GM18873 (cell line): Measurements from ENCODE around the gene SERPINB4.
A peak's percentile ranks its signal among the peaks of the same experiment; 100 is the strongest.

ENCODE experiments used
- ATAC-seq: cut with Tn5 transposase; IDR thresholded peaks from one replicate; pipeline ENCODE4 v1.9.1; 2021; ENCODE audit warnings: mild to moderate bottlenecking, moderate library complexity, moderate number of reproducible peaks; ENCODE audit not compliant: unreplicated experiment, low FRiP score

The SERPINB4 gene

GRCh38 chr18:63637703-63638102 lies 6.4 kb downstream of the SERPINB4 start:
- no peak for ATAC-seq

- ATAC-seq, result no peak
Measured at GRCh38 chr18:63627819-63628218, 16.2 kb downstream of the SERPINB4 start.

GRCh38 chr18:63626431-63626830 lies 17.6 kb downstream of the SERPINB4 start:
- ATAC-seq, result no peak

GRCh38 chr18:63624863-63625262 lies 19.2 kb downstream of the SERPINB4 start:
- no peak for ATAC-seq

DNA sequence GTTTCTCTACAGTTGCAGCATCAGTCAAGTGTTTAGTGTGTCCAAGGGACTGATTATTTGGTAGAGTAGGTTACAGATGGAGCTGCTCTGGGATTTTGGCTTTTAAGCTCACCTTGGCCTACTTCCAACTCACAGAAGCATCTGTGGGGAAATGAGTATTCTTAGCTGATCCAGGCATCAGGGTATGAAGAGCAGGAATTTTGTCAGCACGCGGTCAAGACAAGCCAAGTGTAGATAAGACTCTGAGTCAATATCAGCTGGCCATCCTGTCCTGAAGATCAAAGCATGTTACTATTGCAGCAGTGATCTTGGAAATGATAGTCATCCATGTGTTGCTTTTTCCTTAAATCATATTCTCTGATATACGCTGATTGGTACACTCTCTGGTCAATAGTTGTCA lies 24.4 kb downstream of the SERPINB4 start:
- ATAC-seq, result no peak

DNA sequence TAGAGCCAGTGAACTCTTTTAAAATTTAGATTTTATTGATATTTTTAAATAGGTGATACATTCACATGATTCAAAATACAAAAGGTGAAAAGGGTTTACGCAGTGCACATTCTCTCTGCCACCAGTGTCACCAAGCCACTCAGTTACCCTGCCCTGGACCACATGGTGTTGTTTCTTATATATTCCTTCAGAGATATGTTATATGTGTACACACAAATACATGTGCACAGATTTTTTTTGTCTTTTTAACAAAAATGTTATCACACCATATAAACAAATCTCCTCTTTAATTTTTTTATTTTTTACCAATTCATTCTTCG lies 26.2 kb downstream of the SERPINB4 start:
- no peak for ATAC-seq

- ATAC-seq, result no peak
Measured at GRCh38 chr18:63617049-63617914, 26.8 kb downstream of the SERPINB4 start.

- ATAC-seq, result no peak
Measured at GRCh38 chr18:63613420-63613819, 30.6 kb downstream of the SERPINB4 start.

GRCh38 chr18:63606526-63606925 lies 37.5 kb downstream of the SERPINB4 start:
- no peak for ATAC-seq

GRCh38 chr18:63604791-63605567 lies 39.1 kb downstream of the SERPINB4 start:
- no peak for ATAC-seq

GRCh38 chr18:63603772-63604171 lies 40.3 kb downstream of the SERPINB4 start:
- ATAC-seq, result peak; percentile 97

DNA sequence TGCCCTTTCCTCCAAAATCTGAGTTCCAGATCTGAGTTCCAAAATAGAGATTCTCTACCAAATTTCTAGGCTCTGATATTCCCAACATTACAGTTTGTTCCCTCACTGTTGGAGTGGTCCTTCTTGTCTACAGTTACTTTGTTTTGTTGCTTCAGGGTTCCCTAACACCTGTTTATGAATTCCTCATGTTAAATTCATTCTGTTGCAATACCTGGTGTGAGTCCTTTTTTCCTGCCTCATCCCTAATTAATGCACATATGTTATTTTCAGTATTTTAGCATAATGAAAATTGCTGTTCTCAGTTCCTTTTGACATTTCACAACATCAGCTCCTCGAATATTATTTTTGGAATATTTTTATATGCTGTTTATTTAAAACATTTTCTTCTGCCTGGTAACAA lies 40.7 kb downstream of the SERPINB4 start:
- no peak for ATAC-seq

GRCh38 chr18:63596964-63597363 lies 47.1 kb downstream of the SERPINB4 start:
- ATAC-seq, result no peak

- ATAC-seq, result no peak
Measured at GRCh38 chr18:63592471-63592870, 51.6 kb downstream of the SERPINB4 start.

DNA sequence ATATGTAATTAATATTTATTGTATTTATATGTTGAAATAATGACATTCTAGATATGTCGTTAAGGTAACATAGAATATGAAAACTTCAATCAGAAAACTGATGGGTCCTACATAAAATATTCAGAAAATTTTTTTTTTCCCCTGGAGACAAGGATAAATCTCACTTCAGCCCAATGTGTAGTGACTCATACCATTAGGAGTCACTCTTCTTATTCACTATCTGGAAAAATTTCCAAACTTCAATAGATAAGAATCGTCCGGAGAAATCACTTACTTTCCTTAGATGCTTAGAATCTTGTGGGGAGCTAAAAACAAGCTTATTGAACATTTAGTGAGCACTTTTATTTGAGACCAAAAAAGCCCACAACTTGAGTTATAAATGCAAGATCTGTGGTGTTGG lies 52.3 kb downstream of the SERPINB4 start:
- no peak for ATAC-seq

DNA sequence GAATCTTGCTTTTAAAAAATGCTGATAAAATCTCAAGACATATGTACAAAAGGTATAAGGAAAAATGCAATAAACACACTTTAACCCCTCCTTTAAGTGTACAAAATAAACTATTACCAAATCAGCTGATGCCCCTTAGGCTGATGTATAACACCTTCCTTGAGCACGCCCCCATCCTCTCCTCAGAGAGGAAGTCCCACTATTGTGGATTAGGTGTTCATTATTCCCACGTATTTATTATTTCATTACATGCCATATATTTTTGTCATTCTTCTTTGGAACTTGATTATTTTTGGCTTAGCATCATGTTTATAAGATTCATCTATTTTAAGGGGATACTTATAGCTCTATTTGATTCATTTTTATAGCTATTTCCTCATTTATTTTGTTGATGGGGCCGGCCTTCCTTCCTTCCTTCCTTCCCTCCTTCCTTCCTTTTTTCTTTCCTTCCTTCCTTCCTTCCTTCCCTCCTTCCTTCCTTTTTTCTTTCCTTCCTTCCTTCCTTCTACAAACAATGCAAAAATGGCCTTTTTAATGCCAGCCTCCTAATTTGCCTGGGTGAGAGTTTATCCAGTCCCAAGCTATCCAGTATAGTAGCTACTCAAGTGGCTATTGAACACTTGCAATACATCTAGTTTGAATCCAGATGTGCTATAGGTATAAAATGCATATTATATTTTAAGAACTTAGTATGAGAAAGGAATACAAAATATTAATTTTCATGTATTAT lies 52.9 kb downstream of the SERPINB4 start:
- no peak for ATAC-seq

DNA sequence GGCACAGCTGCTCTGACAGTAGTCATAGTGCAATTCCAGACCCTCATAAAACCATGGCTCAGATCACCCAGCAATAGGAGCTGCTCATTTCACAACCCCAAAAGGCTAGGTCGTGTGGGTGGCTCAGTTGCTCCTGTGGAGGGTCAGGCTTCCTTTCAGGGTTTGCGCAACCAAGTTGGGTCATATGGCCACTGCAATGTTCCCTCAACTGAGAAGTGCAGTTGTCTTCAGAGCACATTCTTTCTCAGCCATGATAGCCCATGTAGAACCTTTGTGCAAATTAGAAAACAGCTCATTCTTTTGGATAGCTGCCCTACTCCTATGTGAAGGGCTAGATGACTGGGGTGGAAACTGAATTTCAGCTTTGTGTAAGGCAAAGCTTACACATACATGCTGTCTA lies 53.7 kb downstream of the SERPINB4 start:
- ATAC-seq, result no peak

DNA sequence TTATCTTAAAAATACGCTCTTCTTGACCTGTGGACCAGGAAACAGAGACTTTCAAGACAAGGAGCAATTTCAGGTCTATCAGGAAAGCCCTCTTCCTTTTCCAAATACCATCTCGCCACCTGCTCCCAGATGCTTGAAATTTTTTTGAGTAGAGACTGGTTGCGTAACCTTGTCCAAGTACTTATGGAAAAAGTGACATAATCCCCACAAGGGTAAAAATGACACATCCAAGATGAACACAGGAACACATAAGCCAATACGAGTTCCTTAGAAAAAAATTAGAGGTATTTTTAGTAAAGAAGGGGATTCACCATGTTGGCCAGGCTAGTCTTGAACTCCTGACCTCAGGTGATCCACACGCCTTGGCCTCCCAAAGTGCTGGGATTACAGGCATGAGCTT lies 55.1 kb downstream of the SERPINB4 start:
- ATAC-seq, result no peak
